Activated CD4-positive, alpha-beta memory T cell treated with anti-CD3 and anti-CD28 coated beads, Interleukin-2, amount 10 ng/mL, durations not matched to agents 7 days and 5 days (primary cell): ENCODE data around the gene CCDC59. TPM values are rescaled to one million over a fixed set of nuclear protein-coding genes. Genes with fewer than 3 reads are reported as not detected.
"Not testable (repeated sequence)": the region's sequence is repeated elsewhere in the genome, so short reads cannot be mapped to it uniquely, and the experiment has no call there.

Source experiments
- CTCF ChIA-PET: fragments of 350-600 bp; sonication (Branson Sonifier 250); formaldehyde crosslinking; loops from one replicate; lab custom pipeline; 2021; ENCODE audit warnings: antibody characterized with exemption, inconsistent platforms; lab: Charles Lee
- POLR2A ChIA-PET: fragments of 350-600 bp; sonication (Branson Sonifier 250); formaldehyde crosslinking; loops from one replicate; lab custom pipeline; 2021; ENCODE audit warnings: antibody characterized with exemption; lab: Charles Lee
- DNase-seq: peaks from one replicate; pipeline ENCODE4 v3.0.0-alpha.2; 2020
- H3K27ac Mint-ChIP-seq: one replicate; pipeline ENCODE4 v1.8.0; 2021; ENCODE audit warnings: mild to moderate bottlenecking, mixed read lengths
- H3K27me3 Mint-ChIP-seq: one replicate; pipeline ENCODE4 v1.8.0; 2021; ENCODE audit warnings: mixed read lengths
- H3K36me3 Mint-ChIP-seq: one replicate; pipeline ENCODE4 v1.8.0; 2021; ENCODE audit warnings: low read depth, mixed read lengths
- H3K4me1 Mint-ChIP-seq: one replicate; pipeline ENCODE4 v1.8.0; 2021; ENCODE audit warnings: mixed read lengths
- H3K4me3 Mint-ChIP-seq: one replicate; pipeline ENCODE4 v1.8.0; 2021; ENCODE audit warnings: mild to moderate bottlenecking, mixed read lengths
- H3K9me3 Mint-ChIP-seq: one replicate; pipeline ENCODE4 v1.8.0; 2021; ENCODE audit warnings: mixed read lengths
- total RNA-seq, 2 experiments: library from RNA; stranded (reverse); gene quantifications; one replicate each; pipeline ENCODE4 v1.2.3, GENCODE V29; 2021

CCDC59 gene
- 10 to 100 TPM; 48.3 to 50.4 TPM for total RNA-seq

DNA sequence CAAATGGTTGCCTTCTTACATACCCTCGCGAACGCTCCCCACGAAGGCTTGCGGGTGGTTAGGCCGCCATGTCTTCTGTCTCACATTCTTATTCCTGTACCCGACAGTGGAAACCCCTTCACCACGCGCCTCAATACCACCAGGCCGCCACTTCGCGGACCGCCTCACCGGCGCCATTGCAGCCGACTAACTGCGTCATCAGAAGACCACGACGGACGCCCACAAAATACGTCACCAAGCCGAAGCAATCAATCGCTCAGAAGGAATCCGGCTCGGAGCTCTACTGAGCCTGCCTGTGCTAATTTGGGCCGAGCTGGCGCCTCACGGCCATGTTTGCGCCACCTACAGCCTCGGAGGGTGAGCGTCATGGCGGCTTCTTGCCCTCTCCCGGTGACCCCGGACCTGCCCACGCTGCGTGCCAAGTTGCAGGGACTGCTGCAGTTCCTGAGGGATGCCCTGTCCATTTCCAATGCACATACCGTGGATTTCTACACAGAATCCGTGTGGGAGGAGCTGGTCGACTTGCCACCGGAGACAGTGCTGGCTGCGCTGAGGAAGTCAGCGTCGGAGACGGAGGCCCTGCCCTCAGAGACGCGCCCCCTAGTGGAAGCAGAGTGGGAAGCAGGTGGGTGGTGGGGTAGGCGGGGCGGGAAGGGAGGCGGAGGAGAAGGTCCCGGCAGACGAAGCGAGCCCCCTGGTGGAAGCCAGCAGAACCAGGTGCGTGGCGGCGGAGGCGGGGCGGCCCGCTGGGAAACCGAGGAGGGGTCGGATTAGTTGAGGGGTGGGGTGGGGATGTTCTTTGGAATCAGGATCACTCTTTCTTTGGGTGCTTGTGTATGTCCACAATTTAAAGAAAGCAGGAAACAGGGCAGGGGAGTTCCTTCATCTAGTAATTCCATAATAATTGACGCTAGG lies at the start of gene CCDC59, which contains the start of gene METTL25:
Gene CCDC59, minus strand, starts transcription at position 188 of the 915 bp plus-strand sequence. Its CDS starts 11 bp downstream, at position 177.
Gene METTL25, plus strand, starts transcription at position 330 of the 915 bp plus-strand sequence. Its CDS starts 37 bp downstream, at position 367.
- Mint-ChIP-seq H3K36me3 (peaks cover 46% of the 10 kb centered on the region), H3K4me1 (peaks cover 48% of the 10 kb centered on the region), H3K27ac (peak within 1 kb of the TSS; percentile 96), H3K27me3 (no peaks in the 10 kb centered on the region), H3K4me3 (peak within 1 kb of the TSS; percentile 100), H3K9me3 (peaks cover 5% of the 10 kb centered on the region)
- ChIA-PET POLR2A (interaction anchor here (0.6 to 2.7 kb wide), 10 partner anchors 8 to 328 kb away, joined by 3 to 14 read pairs (median 4); partner anchors contain the start of gene TMTC2), CTCF (interaction anchor here (0.6 to 2.4 kb wide), 19 partner anchors 8 to 714 kb away, joined by 3 to 27 read pairs (median 4); partner anchors contain the start of gene TMTC2)
- peak; percentile 97 for DNase-seq

DNA sequence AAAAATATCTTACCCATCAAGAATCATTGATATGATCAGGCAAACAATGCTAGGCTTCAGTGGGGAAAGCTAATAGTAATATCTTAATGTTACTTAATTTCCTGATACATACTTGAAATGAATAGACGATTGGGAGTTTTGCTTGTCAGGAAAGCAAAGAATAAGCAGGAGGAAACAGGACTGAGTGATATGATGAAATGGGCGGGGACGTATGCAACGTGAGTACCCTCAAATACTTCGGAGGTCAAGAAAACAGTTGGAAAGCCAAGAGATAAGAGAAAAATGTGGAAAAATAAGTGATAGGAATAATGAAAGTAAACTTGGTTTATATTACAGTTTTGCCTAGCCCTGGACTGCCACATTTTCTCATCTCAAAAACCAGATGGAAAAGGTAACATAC lies 49.3 kb upstream of the CCDC59 start:
- Mint-ChIP-seq H3K4me3 (no peak overlapping the region), H3K36me3 (no peaks in the 10 kb centered on the region), H3K27ac (no peak overlapping the region), H3K27me3 (no peaks in the 10 kb centered on the region), H3K9me3 (no peaks in the 10 kb centered on the region), H3K4me1 (no peaks in the 10 kb centered on the region)
- CTCF ChIA-PET = no interaction called here
- no peak for DNase-seq
- POLR2A ChIA-PET = no interaction called here

- Mint-ChIP-seq H3K27ac (no peak overlapping the region), H3K9me3 (no peaks in the 10 kb centered on the region), H3K4me1 (no peaks in the 10 kb centered on the region), H3K36me3 (no peaks in the 10 kb centered on the region), H3K27me3 (no peaks in the 10 kb centered on the region), H3K4me3 (no peak overlapping the region)
- POLR2A ChIA-PET = no interaction called here
- CTCF ChIA-PET = no interaction called here
- DNase-seq = no peak
These were observed 48.5 kb upstream of the CCDC59 start for GRCh38 chr12:82406651-82407050.

DNA sequence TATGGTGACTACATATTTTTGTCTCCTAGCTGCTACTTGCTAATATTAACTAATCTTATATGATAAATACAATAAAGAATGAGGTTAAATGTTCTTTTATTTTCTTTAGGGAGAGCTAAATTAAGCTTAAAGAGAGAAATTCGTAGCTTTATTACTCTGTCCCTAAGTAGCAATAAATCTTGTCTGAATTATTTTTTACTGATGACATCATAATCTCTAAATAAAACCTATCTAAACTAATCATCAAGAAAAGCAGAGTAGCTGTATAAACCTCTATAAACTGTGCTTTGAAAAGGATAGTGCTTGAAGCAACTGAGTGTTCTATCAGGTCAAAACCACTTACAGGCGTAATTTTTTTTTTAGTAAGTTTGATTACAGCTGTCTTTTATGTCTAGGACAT lies 42.6 kb upstream of the CCDC59 start:
- H3K4me1 Mint-ChIP-seq = no peaks in the 10 kb centered on the region
- POLR2A ChIA-PET = no interaction called here
- no peaks in the 10 kb centered on the region for H3K36me3 Mint-ChIP-seq
- H3K9me3 Mint-ChIP-seq = no peaks in the 10 kb centered on the region
- H3K4me3 Mint-ChIP-seq = no peak overlapping the region
- DNase-seq = no peak
- no peak overlapping the region for H3K27ac Mint-ChIP-seq
- no peaks in the 10 kb centered on the region for H3K27me3 Mint-ChIP-seq
- CTCF ChIA-PET = interaction anchor here (1.4 to 2.1 kb wide), 2 partner anchors 40 to 43 kb away, joined by 4 to 7 read pairs; partner anchors contain the start of genes CCDC59 and METTL25

DNA sequence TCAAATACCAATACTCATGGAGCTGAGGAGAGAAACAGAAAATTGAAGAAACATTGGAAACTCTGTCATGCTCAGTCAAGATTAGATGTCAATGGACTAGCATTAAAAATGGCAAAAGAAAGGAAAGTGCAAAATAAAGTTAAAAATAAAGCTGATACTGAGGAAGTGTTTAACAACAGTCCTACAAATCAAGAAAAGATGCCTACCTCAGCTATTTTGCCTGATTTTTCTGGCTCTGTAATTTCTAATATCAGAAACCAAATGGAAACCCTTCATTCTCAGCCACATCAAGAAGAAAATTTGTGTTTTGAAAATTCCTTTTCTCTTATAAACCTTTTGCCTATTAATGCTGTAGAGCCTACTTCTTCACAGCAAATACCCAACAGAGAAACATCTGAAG lies 40.7 kb upstream of the CCDC59 start:
- ChIA-PET CTCF (interaction anchor here (1.3 kb wide), 1 partner anchor 41 kb away, joined by 3 read pairs; the partner anchor contains the start of genes CCDC59 and METTL25), POLR2A (no interaction called here)
- Mint-ChIP-seq H3K4me3 (no peak overlapping the region), H3K36me3 (no peaks in the 10 kb centered on the region), H3K27ac (no peak overlapping the region), H3K4me1 (no peaks in the 10 kb centered on the region), H3K9me3 (no peaks in the 10 kb centered on the region), H3K27me3 (no peaks in the 10 kb centered on the region)
- no peak for DNase-seq

GRCh38 chr12:82383930-82384552 lies 25.9 kb upstream of the CCDC59 start:
- CTCF ChIA-PET = interaction anchor here (0.5 kb wide), 1 partner anchor 994 kb away, joined by 3 read pairs; no protein-coding TSS in a partner anchor
- H3K36me3 Mint-ChIP-seq = no peaks in the 10 kb centered on the region
- DNase-seq = no peak
- no peak overlapping the region for H3K4me3 Mint-ChIP-seq
- H3K9me3 Mint-ChIP-seq = no peaks in the 10 kb centered on the region
- POLR2A ChIA-PET = interaction anchor here (1.2 kb wide), 1 partner anchor 26 kb away, joined by 4 read pairs; the partner anchor contains the start of genes CCDC59 and METTL25
- no peak overlapping the region for H3K27ac Mint-ChIP-seq
- no peaks in the 10 kb centered on the region for H3K27me3 Mint-ChIP-seq
- H3K4me1 Mint-ChIP-seq = no peaks in the 10 kb centered on the region

GRCh38 chr12:82378997-82379396 lies 20.8 kb upstream of the CCDC59 start:
- Mint-ChIP-seq H3K27me3 (no peaks in the 10 kb centered on the region), H3K4me1 (no peaks in the 10 kb centered on the region), H3K36me3 (peaks cover 4% of the 10 kb centered on the region), H3K4me3 (no peak overlapping the region), H3K27ac (no peak overlapping the region), H3K9me3 (peaks cover 8% of the 10 kb centered on the region)
- ChIA-PET POLR2A (no interaction called here), CTCF (no interaction called here)
- DNase-seq = no peak

DNA sequence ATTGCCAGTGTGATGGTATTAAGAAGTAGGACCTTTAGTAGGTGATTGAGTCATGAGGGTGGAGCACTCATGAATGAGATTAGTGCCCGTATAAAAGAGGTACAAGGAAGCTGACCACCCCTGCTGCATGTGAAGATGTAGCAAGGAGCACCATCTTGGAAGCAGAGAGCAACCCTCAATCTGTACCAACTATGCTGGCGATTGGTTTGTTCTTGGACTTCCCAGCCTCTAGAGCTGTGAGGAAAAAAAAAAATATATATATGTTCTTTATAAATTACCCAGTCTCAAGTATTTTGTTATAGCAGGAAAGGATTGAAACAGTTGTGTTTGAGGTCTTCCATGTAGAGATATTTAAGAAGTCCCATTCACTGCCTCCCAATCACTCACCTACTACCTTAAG lies 17.0 kb upstream of the CCDC59 start:
- H3K27ac Mint-ChIP-seq = no peak overlapping the region
- H3K27me3 Mint-ChIP-seq = no peaks in the 10 kb centered on the region
- POLR2A ChIA-PET = interaction anchor here (2.4 kb wide), 1 partner anchor 17 kb away, joined by 7 read pairs; the partner anchor contains the start of genes CCDC59 and METTL25
- peaks cover 18% of the 10 kb centered on the region for H3K36me3 Mint-ChIP-seq
- H3K4me3 Mint-ChIP-seq = no peak overlapping the region
- no peaks in the 10 kb centered on the region for H3K4me1 Mint-ChIP-seq
- DNase-seq = no peak
- CTCF ChIA-PET = no interaction called here
- H3K9me3 Mint-ChIP-seq = peaks cover 16% of the 10 kb centered on the region

GRCh38 chr12:82366197-82366596 lies 8.0 kb upstream of the CCDC59 start:
- ChIA-PET POLR2A (interaction anchor here (2.0 kb wide), 1 partner anchor 8 kb away, joined by 6 read pairs; the partner anchor contains the start of genes CCDC59 and METTL25), CTCF (interaction anchor here (4.6 kb wide), 1 partner anchor 8 kb away, joined by 27 read pairs; the partner anchor contains the start of genes CCDC59 and METTL25)
- no peaks in the 10 kb centered on the region for H3K9me3 Mint-ChIP-seq
- no peak overlapping the region for H3K27ac Mint-ChIP-seq
- no peak for DNase-seq
- no peak overlapping the region for H3K4me3 Mint-ChIP-seq
- peaks cover 1% of the 10 kb centered on the region for H3K4me1 Mint-ChIP-seq
- H3K27me3 Mint-ChIP-seq = no peaks in the 10 kb centered on the region
- peaks cover 9% of the 10 kb centered on the region for H3K36me3 Mint-ChIP-seq

- Mint-ChIP-seq H3K4me1 (peaks cover 18% of the 10 kb centered on the region), H3K9me3 (peaks cover 5% of the 10 kb centered on the region), H3K27ac (no peak overlapping the region), H3K27me3 (no peaks in the 10 kb centered on the region), H3K4me3 (no peak overlapping the region), H3K36me3 (peaks cover 9% of the 10 kb centered on the region)
- DNase-seq = no peak
- ChIA-PET CTCF (no interaction called here), POLR2A (no interaction called here)
These were observed 5.8 kb upstream of the CCDC59 start for GRCh38 chr12:82363990-82364389.

- CTCF ChIA-PET = interaction anchor here (1.5 kb wide), 1 partner anchor 39 kb away, joined by 4 read pairs; no protein-coding TSS in a partner anchor
- Mint-ChIP-seq H3K27me3 (no peaks in the 10 kb centered on the region), H3K36me3 (peaks cover 19% of the 10 kb centered on the region), H3K4me1 (peaks cover 32% of the 10 kb centered on the region), H3K4me3 (no peak overlapping the region), H3K27ac (no peak overlapping the region), H3K9me3 (peaks cover 5% of the 10 kb centered on the region)
- no peak for DNase-seq
- POLR2A ChIA-PET = no interaction called here
These were observed 3.3 kb upstream of the CCDC59 start for GRCh38 chr12:82361461-82361915.

- POLR2A ChIA-PET, H3K9me3 Mint-ChIP-seq, H3K4me3 Mint-ChIP-seq, H3K27me3 Mint-ChIP-seq, H3K27ac Mint-ChIP-seq, DNase-seq: not testable (repeated sequence)
- Mint-ChIP-seq H3K4me1 (peaks cover 39% of the 10 kb centered on the region), H3K36me3 (peaks cover 25% of the 10 kb centered on the region)
- CTCF ChIA-PET = interaction anchor here (0.7 to 1.5 kb wide), 2 partner anchors 17 to 40 kb away, joined by 3 to 4 read pairs; no protein-coding TSS in a partner anchor
These were observed 2.6 kb upstream of the CCDC59 start for GRCh38 chr12:82360834-82361233.
